GM18951 (cell line): ENCODE data around the gene S100P.

ENCODE experiments used
- POLR2A ChIP-seq: IDR thresholded peaks from 4 replicates; pipeline ENCODE4 v1.6.1; 2011; ENCODE audit warnings: mild to moderate bottlenecking; ENCODE audit not compliant: insufficient read length, insufficient read depth; ENCODE audit errors: extremely low read depth
- in situ Hi-C: fragments of 300-500 bp; cut with MboI; formaldehyde crosslinking; loops from one replicate; pipeline ENCODE4 v1.12.0; 2022; ENCODE audit warnings: low sequenced_read_pairs, mixed read lengths, inconsistent platforms; ENCODE audit not compliant: unreplicated experiment

The S100P gene

GRCh38 chr4:6697131-6697530 lies 3.5 kb downstream of the S100P start:
- in situ Hi-C loops, result no loop called here
- no peak for TF ChIP-seq POLR2A

- in situ Hi-C loops, result no loop called here
- no peak for TF ChIP-seq POLR2A
Measured at GRCh38 chr4:6699388-6699787, 5.7 kb downstream of the S100P start.

GRCh38 chr4:6699903-6700302 lies 6.2 kb downstream of the S100P start:
- in situ Hi-C loops, result no loop called here
- no peak for TF ChIP-seq POLR2A

GRCh38 chr4:6701371-6701770 lies 7.7 kb downstream of the S100P start:
- in situ Hi-C loops, result no loop called here
- no peak for TF ChIP-seq POLR2A

- in situ Hi-C loops, result no loop called here
- TF ChIP-seq POLR2A, result no peak
Measured at GRCh38 chr4:6702761-6703160, 9.1 kb downstream of the S100P start.

- no peak for TF ChIP-seq POLR2A
- in situ Hi-C loops, result no loop called here
Measured at GRCh38 chr4:6703786-6704185, 10.1 kb downstream of the S100P start.

- in situ Hi-C loops, result no loop called here
- TF ChIP-seq POLR2A, result no peak
Measured at GRCh38 chr4:6705646-6706045, 12.0 kb downstream of the S100P start.

- TF ChIP-seq POLR2A, result no peak
- in situ Hi-C loops, result no loop called here
Measured at GRCh38 chr4:6706173-6706572, 12.5 kb downstream of the S100P start.

GRCh38 chr4:6709230-6710114 lies 15.8 kb downstream of the S100P start, which contains the start of gene MRFAP1L1:
MRFAP1L1 (minus strand) TSS chr4:6709865; CDS start chr4:6709629, 236 bp downstream.
- in situ Hi-C loops, result loop anchor here (10.0 kb wide), 1 partner anchor 335 kb away; the partner anchor contains the start of gene TADA2B

GRCh38 chr4:6710282-6710681 lies 16.6 kb downstream of the S100P start:
- TF ChIP-seq POLR2A, result no peak
- in situ Hi-C loops, result loop anchor here (10.0 kb wide), 1 partner anchor 335 kb away; the partner anchor contains the start of gene TADA2B

More at GRCh38 chr4:6709230-6710114, 15.8 kb downstream of the S100P start, which contains the start of gene MRFAP1L1:
- TF ChIP-seq POLR2A, result peak; percentile 76

- TF ChIP-seq POLR2A, result no peak
- in situ Hi-C loops, result loop anchor here (10.0 kb wide), 1 partner anchor 334 kb away; the partner anchor contains the start of gene TADA2B
Measured at GRCh38 chr4:6710996-6711395, 17.3 kb downstream of the S100P start.

GRCh38 chr4:6714954-6715353 lies 21.3 kb downstream of the S100P start:
- TF ChIP-seq POLR2A, result no peak
- in situ Hi-C loops, result loop anchor here (10.0 kb wide), 1 partner anchor 330 kb away; the partner anchor contains the start of gene TADA2B

- in situ Hi-C loops, result loop anchor here (10.0 kb wide), 1 partner anchor 329 kb away; the partner anchor contains the start of gene TADA2B
- no peak for TF ChIP-seq POLR2A
Measured at GRCh38 chr4:6715704-6716017, 22.0 kb downstream of the S100P start.
